Transverse colon (tissue), 3 donors: ENCODE results near the gene CLASRP.

ENCODE experiments used
- POLR2A ChIP-seq: fragments of 450-650 bp; IDR thresholded peaks from one replicate; pipeline ENCODE4 v1.6.1; 2016; ENCODE audit warnings: antibody characterized with exemption, mild to moderate bottlenecking, moderate library complexity
- TF ChIP-seq, protein P1 (sequence below), 5 experiments: fragments of 200-600 bp in 3 of 5; fragments of 450-650 bp in 2 of 5; sonication (generic) in 3 of 5; IDR thresholded peaks; 1 replicate in 2 of 5; 2 replicates in 3 of 5; pipeline ENCODE4 v1.5.1; 2016 to 2017; ENCODE audit warnings: antibody characterized with exemption in 5 of 5, inconsistent platforms in 3 of 5, mild to moderate bottlenecking in 2 of 5, moderate library complexity in 1 of 5

DNA sequence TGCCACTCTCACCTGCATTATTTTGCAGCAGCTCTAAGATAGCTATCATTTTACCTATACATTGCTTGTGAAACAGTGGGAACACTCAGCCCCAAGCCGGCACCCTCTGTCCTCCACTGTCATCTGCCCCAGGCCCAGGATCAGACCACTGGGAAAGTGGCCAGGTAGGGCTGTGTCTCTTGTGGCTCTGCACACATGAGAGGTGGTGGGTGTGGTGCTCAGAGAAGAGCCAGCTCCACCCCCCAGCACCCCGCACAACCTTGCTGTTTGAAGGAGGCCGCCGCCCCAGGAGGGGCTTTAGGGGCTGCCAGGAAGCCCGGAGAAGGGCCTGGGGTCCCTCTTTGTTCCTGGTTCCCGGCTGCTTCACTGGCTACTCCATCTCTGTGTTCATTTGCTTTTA is 80.7 kb downstream of the CLASRP start:
- no peak for TF ChIP-seq POLR2A
- TF ChIP-seq, protein P1, sequence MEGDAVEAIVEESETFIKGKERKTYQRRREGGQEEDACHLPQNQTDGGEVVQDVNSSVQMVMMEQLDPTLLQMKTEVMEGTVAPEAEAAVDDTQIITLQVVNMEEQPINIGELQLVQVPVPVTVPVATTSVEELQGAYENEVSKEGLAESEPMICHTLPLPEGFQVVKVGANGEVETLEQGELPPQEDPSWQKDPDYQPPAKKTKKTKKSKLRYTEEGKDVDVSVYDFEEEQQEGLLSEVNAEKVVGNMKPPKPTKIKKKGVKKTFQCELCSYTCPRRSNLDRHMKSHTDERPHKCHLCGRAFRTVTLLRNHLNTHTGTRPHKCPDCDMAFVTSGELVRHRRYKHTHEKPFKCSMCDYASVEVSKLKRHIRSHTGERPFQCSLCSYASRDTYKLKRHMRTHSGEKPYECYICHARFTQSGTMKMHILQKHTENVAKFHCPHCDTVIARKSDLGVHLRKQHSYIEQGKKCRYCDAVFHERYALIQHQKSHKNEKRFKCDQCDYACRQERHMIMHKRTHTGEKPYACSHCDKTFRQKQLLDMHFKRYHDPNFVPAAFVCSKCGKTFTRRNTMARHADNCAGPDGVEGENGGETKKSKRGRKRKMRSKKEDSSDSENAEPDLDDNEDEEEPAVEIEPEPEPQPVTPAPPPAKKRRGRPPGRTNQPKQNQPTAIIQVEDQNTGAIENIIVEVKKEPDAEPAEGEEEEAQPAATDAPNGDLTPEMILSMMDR (IDR thresholded peaks at IDR 0.05), result no peak
